ENCODE data around the gene PPIH.

- TF ChIP-seq CTCF (IDR thresholded peaks at IDR 0.05; ENCODE audit: insufficient read depth, low read depth, low read length), result no peak
- TF ChIP-seq EZH2 (IDR thresholded peaks at IDR 0.05; ENCODE audit: insufficient read depth, low read length), result no peak
Observed at GRCh38 chr1:42618866-42619265, 39.4 kb upstream of the PPIH start.
